Measurements from ENCODE around the gene CRLF1. TPM values are rescaled to one million over a fixed set of nuclear protein-coding genes. Genes with fewer than 3 reads are reported as not detected.

The CRLF1 gene
- polyA plus RNA-seq, 1 experiment, result 2.6 TPM

DNA sequence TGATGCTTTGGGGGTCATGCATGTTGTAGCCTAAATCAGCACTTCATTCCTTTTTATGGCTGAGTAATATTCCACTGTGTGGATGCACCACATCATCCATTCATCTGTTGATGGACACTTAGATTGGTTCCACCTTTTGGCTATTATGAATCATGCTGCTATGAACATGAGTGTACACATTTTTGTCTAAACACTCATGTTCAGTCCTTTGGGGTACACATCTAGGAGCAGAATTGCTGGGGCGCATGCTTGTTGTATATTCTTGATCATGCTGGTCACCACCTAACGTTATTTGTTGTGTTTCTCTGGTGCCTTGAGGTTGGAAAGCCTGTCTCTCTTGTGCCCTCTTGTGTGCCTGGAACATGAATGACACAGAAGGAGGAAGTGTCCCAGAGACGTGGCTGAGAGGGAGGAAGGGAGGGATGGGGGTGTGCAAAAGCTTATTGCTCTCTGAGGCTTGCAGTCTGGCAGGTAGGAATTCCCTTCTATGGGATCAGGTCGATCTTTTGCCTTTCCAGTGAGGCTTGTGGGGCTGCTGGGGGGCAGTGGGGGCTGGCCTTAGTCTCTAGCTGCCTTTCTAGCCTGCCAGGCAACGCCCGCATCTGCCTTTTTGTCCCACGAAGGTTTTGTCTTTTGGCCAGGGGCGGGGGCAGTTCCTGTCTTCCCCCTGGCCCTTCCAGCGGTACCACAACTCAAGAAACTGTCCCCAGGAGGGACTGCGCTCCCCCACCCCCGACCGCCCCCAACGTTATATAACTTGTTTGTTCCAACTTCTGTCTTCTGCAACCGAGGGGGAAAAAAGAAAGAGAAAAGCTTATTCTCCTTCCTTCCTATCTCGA, 37.8 kb upstream of the CRLF1 start:
- H3K9me3 ChIP-seq (ENCODE audit: control insufficient read depth, insufficient read depth, low read length), result peaks cover 7% of the 10 kb centered on the region; the same call in 1 of the 2 replicates
- TF ChIP-seq, protein P1, sequence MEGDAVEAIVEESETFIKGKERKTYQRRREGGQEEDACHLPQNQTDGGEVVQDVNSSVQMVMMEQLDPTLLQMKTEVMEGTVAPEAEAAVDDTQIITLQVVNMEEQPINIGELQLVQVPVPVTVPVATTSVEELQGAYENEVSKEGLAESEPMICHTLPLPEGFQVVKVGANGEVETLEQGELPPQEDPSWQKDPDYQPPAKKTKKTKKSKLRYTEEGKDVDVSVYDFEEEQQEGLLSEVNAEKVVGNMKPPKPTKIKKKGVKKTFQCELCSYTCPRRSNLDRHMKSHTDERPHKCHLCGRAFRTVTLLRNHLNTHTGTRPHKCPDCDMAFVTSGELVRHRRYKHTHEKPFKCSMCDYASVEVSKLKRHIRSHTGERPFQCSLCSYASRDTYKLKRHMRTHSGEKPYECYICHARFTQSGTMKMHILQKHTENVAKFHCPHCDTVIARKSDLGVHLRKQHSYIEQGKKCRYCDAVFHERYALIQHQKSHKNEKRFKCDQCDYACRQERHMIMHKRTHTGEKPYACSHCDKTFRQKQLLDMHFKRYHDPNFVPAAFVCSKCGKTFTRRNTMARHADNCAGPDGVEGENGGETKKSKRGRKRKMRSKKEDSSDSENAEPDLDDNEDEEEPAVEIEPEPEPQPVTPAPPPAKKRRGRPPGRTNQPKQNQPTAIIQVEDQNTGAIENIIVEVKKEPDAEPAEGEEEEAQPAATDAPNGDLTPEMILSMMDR (IDR thresholded peaks at IDR 0.05; ENCODE audit: low read depth, low read length), result no peak
- no peak overlapping the region for H3K4me3 ChIP-seq (ENCODE audit: low read depth, low read length)
- no peak for DNase-seq (ENCODE audit: low read depth, low spot score)
- ChIA-PET CTCF (no interaction called here), POLR2A (no interaction called here)
- H3K27ac ChIP-seq (ENCODE audit: low read depth, low read length), result no peak overlapping the region
- H3K27me3 ChIP-seq (ENCODE audit: control insufficient read depth, insufficient read depth, low read length), result no peaks in the 10 kb centered on the region

DNA sequence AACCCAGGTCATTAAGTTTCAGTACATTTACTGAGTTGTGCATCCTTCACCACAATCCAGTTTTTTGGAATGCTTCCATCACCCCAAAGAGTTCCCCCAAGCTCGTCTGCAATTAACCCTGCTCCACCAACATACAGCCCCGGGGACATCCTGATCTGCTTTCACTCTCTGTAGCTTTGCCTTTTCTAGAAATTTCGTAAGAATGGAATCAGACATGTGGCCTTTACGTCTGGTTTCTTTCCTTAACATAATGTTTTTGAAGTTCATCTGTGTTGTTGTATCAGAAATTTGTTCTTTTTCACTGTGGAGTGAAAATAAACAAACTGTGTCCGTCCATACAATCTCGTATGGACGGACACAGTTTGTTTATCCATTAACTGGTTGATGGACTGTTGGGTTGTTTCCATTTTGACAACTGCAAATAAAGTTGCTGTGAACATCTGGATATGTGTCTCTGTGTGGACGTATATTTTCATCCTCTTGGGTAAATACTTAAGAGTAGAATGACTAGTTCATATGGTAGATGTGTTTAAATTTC, 33.2 kb upstream of the CRLF1 start:
- no peak overlapping the region for H3K27ac ChIP-seq (ENCODE audit: low read depth, low read length)
- no peak overlapping the region for H3K4me3 ChIP-seq (ENCODE audit: low read depth, low read length)
- no peaks in the 10 kb centered on the region for H3K27me3 ChIP-seq (ENCODE audit: control insufficient read depth, insufficient read depth, low read length)
- peaks cover 7% of the 10 kb centered on the region for H3K9me3 ChIP-seq (ENCODE audit: control insufficient read depth, insufficient read depth, low read length)
- no peak for DNase-seq (ENCODE audit: low read depth, low spot score)
- ChIA-PET POLR2A (interaction anchor here (0.6 to 1.0 kb wide), 3 partner anchors 11 to 585 kb away, joined by 3 read pairs; no protein-coding TSS in a partner anchor), CTCF (interaction anchor here (1.1 to 1.9 kb wide), 3 partner anchors 47 to 227 kb away, joined by 3 to 5 read pairs (median 3); no protein-coding TSS in a partner anchor)
- TF ChIP-seq, protein P1 (IDR thresholded peaks at IDR 0.05; ENCODE audit: low read depth, low read length), result no peak

DNA sequence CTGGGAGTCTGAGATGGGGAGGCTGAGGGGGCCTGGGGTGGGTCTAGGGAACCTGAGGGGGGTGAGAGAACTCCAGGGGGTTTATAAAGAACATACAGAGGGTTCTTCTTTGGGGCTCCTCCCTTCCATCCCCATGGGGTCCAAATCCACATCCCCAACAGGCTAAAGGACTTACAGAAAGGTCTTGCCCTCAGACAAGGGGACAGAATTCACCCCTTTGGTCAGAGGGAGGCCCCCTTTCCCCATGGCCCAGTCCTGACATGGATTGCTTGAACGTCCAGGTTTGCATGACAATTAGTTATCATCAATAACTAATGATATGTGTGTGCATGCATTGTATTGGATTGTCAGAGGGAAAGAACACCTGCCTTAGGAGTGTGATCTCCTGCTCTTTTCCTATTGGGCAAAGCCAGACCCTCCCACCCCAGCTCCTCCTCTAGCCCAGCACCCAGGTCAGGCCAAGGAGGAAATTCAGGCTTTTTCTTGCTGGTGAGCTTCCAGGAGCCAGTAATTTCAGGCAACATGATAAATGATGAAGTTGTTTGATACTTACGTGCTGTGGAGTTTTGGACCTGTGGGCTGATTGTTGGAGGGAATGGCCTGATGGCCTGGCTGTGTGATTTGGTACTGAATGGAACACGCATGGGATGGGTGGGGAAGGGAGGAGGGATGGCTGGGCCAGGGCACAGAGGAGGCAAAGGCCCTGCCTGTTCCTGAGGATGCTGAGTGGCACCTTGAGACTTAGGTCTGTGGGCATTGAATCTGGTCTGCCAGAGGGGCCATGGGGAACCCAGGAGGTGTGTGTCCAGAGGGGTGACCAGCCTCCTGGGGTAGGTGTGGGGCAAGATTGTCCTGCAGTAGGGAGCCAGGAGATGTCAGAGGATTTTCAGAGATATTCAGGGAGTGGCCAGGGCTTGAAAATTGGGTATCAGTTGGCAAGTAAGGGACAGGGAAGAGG, 31.4 kb upstream of the CRLF1 start:
- TF ChIP-seq, protein P1 (IDR thresholded peaks at IDR 0.05; ENCODE audit: low read depth, low read length), result no peak
- peak overlapping the region; percentile 90 for H3K4me3 ChIP-seq (ENCODE audit: low read depth, low read length)
- no peaks in the 10 kb centered on the region; the same call in 1 of the 2 replicates for H3K9me3 ChIP-seq (ENCODE audit: control insufficient read depth, insufficient read depth, low read length)
- peaks cover 2% of the 10 kb centered on the region for H3K27me3 ChIP-seq (ENCODE audit: control insufficient read depth, insufficient read depth, low read length)
- ChIA-PET POLR2A (no interaction called here), CTCF (no interaction called here)
- no peak for DNase-seq (ENCODE audit: low read depth, low spot score)
- H3K27ac ChIP-seq (ENCODE audit: low read depth, low read length), result no peak overlapping the region

DNA sequence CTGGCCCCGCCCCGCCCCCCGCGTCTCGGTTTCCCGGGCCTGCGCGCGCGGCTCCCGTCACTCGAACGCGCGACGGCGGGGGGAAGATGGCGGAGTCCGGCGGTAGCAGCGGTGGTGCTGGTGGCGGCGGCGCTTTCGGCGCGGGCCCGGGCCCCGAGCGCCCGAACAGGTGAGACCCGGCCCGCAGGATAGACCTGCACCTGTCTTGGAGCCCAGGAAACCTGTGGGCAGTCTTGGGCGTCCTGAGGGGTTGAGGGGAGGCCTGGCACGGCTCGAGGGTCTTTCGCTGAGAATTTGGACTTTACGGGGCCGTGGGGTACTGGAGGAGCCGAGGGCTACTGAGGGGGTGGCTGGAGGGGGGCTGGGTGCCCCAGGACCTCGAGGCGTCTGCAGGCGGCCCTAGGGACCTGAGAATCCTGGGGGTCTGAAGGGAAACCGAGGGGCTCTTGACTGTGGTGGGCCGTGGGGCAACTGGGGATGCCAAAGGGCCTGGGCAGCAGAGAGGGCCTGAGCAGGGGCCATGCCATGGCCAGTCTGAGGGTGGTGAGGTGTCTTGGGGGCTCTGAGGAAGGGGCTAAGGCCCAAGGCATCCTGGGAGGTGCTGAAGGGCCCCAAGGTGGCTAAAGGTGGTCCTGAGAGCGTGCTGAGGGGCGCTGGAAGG, 30.5 kb upstream of the CRLF1 start, which contains the start of gene KLHL26:
KLHL26 (plus strand) TSS at position 60 of the 661 bp plus-strand sequence; CDS start at position 87, 27 bp downstream.
- CTCF ChIA-PET, result no interaction called here
- POLR2A ChIA-PET, result no interaction called here
- Histone ChIP-seq H3K27ac (ENCODE audit: low read depth, low read length) (no peak within 1 kb of the TSS), H3K4me3 (ENCODE audit: low read depth, low read length) (peak within 1 kb of the TSS; percentile 90), H3K9me3 (ENCODE audit: control insufficient read depth, insufficient read depth, low read length) (no peaks in the 10 kb centered on the region; the same call in 1 of the 2 replicates), H3K27me3 (ENCODE audit: control insufficient read depth, insufficient read depth, low read length) (peaks cover 2% of the 10 kb centered on the region)
- DNase-seq (ENCODE audit: low read depth, low spot score), result no peak
- TF ChIP-seq, protein P1 (IDR thresholded peaks at IDR 0.05; ENCODE audit: low read depth, low read length), result no peak
